Eye (tissue), 1 donor: ENCODE results near the gene VMP1.
A peak's percentile ranks its signal among the peaks of the same experiment; 100 is the strongest.
"Not testable (repeated sequence)": the region's sequence is repeated elsewhere in the genome, so short reads cannot be mapped to it uniquely, and the experiment has no call there.

Source experiments
- DNase-seq: peaks from one replicate; pipeline ENCODE4 v3.0.0-alpha.2; 2015

Gene VMP1

DNA sequence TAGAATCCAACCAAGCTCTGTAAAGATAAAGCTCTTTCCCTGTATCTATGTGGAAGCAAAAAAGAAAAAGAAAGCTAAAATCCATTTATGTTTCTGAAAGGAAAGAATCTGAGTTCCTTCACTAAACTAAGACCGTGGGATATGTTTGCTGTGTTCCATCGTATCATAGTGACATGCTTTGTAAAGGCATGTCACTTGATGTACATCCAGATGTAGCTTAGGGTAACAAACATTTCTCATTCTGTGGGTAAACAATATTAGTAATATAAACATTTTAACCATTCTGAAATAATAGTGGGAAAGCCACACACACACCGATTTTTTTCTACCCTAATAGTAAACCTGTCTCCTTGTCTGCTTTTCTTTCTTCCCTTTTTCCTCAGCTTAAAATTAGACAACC lies 107.2 kb downstream of the VMP1 start:
- no peak for DNase-seq

GRCh38 chr17:59815965-59816364 lies 108.5 kb downstream of the VMP1 start:
- DNase-seq, result no peak

DNA sequence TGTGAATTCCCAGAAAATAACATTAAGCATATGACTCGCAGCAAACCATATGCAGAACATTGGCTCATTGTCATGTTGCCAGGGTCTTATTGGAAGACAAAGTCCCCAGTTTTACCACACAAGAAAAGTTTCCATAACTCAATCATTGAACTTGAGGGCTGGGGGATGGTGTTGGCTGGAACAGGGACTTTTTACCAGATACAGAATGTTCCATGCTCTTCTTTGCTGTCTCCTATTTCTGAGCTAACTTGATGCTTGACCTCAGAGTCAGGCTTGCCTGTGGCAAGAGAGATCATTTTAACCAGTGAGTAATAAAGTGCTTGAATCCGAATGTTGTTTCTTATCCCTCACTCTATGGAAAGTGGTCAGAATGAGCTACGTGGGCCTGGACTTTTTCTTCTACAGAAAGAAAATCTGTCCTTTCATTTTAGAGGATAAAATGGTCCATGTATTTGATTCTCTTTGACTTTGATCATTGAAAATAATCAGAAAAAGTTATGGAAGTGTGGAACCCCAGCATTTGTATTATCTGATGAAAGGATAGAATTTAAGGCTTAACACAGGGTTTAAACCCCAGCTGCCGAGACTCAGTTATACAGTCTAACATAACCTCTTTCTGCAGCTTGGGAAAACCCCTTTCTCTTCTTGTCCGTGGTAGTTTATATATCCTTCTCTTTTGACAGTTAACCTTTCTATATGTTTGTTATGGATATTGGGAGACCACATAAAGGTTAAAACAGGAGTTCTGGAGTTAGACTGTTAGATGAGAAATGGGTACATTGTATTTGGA lies 118.3 kb downstream of the VMP1 start:
- DNase-seq, result no peak

DNA sequence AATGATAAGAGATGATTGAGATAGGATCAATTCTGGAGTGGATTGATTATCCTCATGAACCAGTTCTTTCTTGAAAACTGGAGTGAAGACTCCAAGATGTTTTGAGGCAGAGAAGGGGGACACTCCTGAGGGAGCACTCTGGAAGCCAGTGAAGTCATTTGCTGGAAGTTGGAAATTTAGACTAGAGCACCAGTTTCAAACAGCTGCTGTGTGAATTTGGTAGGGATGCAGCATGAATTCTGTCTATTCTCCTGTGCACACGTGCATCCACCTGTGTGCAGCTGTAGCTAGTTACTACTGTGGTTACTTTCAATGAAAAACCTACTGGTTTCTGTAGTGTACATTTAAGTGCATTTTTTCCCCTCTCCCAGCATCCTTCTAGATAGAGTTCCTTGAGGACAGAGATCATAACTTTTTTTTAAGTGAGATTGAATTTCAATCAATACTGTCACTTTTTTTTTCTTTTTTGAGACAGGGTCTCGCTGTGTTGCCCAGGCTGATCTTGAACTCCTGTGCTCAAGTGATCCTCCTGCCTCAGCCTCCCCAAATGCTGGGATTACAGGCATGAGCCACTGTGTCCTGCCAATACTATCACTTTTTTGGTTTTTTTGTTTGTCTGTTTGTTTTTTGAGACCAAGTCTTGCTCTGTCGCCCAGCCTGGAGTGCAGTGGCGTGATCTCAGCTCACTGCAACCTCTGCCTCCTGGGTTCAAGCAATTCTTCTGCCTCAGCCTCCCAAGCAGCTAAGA lies 119.4 kb downstream of the VMP1 start:
- no peak for DNase-seq

DNA sequence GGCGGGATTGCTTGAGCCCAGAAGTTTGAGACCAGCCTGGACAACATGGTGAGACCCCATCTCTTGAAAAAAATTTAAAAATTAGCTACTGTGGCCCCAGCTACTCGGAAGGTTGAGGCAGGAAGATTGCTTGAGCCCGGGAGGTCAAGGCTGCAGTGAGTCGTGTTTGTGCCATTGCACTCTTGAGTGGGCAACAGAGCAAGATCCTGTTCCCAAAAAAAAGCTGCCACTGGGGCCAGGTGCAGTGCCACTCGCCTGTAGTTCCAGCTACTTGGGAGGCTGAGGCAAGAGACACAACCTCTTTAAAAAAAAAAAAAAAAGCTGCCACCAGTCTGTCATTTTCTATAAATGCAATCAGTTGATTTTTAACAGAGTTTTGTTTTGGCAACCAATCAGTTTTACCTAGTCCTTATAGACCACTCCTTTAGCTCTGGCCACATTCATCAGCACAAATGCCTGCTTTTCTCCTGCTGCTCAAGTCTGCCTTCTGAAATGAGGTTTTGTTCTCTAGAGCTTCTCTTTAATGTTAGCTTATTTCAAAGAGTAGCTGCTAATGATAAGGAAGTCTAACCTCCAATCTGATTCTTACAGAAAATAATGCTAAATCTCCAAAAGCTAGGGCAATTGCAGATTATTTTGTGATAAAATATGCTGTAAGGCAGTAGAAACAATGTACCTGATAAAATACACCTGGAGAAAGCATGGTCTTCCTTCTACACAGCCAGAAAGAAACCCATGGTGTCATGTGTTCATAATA lies 120.4 kb downstream of the VMP1 start:
- no peak for DNase-seq

GRCh38 chr17:59828478-59828760 lies 121.0 kb downstream of the VMP1 start:
- no peak for DNase-seq

DNA sequence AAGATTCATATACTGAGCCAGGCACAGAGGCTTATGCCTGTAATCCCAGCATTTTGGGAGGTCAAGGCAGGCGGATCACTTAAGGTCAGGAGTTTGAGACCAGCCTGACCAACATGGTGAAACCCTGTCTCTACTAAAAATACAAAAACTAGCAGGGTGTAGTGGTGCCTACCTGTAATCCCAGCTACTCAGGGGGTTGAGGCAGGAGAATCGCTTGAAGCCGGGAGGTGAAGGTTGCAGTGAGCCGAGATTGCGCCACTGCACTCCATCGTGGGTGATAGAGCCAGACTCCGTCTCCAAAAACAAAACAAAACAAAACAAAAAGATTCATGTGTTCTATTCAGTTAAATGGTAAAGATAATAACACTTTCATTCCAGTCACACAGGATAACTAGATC lies 121.4 kb downstream of the VMP1 start:
- not testable (repeated sequence) for DNase-seq

GRCh38 chr17:59829217-59830006 lies 122.0 kb downstream of the VMP1 start:
- DNase-seq, result no peak

DNA sequence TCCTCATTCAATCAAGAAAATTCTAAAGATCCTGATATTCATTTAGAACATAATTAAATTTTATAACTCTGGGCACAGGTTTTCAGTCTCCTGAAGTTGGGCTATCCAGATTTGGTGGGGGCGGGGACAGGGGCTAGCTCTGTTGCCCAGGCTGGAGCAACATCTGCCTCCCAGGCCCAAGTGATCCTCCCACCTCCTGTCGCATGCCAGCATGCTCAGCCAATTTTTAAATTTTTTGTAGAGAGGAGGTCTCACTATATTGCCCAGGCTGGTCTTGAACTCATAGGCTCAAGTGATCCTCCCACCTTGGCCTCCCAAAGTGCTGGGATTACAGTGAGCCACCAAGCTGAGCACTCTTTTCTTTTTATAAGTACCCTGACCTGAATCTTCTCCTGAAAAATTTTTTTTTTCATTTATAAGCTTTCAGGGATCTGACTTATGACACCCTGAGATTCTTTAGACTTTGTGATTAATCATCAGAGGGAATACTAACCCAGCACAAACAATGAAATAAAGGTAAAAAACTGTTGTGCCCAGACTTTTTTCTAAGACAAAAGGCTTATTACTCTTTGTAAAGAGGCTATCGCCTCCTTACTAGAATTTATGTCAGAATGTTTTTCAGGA lies 122.7 kb downstream of the VMP1 start:
- DNase-seq, result no peak

DNA sequence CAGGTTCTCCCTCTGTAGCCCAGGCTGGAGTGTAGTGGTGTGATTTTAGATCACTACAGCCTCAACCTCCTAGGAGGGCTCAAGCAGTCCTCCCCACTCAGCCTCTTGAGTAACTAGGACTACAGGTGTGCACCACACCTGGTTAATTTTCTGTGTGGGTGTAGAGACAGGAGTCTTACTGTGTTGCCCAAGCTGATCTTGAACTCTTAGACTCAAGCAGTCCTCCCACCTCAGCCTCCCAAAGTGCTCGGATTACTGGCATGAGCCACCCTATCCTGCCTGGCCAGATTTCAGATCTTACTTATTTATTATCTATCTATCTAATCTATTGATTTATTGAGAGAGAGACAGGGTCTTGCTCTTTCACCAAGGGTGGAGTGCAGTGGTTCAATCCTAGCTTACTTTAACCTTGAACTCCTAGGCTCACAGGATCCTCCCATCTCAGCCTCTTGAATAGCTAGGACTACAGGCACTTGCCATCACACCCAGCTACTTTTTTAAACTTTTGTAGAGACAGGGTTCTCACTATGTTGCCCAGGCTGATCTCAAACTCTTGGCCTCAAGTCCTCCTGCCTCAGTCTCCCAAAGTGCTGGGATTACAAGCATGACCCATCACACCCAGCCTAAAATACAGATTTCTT lies 123.5 kb downstream of the VMP1 start:
- no peak for DNase-seq

DNA sequence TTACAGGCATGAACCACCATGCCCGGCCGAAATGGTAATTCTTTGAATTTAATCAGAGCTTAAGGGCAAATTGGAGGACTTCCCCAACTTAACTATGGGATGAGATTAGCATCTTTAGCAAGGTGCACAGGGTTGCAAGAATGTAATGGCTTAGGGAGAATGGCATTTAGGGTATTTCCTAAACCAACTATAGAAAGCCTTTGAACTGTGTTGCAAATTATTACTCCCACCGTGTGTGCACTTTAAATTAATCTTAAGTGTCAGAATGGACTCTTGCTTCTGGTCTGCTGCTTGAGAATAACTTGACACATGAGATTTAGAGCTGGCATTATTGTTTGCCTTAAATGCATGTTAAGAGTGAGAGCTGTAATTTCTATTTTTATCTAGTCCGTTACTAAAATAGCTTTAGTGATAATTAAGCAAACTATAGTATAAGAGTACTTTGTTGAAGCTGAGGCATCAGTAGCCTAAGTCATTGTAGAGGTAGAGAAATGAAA lies 125.5 kb downstream of the VMP1 start:
- no peak for DNase-seq

GRCh38 chr17:59837308-59838051 lies 130.0 kb downstream of the VMP1 start:
- peak; percentile 90 for DNase-seq

DNA sequence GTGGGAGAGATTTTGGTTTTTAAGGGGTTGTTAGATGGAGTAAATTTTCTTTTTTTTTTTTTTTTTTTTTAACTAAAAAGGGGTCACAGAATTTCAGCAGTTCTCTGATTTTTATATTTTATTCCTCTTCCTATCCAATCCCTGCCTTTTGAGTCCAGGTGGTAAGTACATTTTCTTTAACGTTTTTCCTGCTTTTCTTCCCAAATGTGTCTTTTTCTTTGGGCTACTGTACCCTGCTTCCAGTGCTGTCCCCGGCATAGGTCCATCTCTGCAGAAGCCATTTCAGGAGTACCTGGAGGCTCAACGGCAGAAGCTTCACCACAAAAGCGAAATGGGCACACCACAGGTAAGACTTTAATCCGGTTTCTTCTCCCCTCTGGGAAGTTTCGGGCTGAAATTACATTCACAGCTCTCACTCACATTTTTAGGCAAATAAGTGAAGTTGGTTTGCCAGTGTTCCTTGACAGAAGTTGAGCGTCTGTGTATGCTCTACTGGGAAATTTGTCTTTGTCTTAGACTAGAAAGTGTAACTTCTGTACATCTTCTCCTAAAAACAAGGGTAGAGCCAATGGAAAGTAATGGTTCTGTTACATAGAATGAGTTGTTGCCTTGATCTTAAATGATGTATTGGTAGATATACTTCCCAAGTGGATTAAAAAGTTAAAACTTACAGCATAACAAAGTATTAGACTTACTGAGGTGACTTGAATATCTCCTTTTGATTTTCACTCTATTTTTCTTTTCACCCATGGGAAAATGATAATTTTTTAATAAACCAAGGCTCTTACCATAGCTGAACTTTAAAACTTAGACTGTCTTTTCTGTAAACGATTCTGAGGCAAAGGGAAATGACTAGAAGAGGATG lies 130.8 kb downstream of the VMP1 start:
- DNase-seq, result no peak

- no peak for DNase-seq
These were observed 132.3 kb downstream of the VMP1 start for GRCh38 chr17:59839651-59840328.

DNA sequence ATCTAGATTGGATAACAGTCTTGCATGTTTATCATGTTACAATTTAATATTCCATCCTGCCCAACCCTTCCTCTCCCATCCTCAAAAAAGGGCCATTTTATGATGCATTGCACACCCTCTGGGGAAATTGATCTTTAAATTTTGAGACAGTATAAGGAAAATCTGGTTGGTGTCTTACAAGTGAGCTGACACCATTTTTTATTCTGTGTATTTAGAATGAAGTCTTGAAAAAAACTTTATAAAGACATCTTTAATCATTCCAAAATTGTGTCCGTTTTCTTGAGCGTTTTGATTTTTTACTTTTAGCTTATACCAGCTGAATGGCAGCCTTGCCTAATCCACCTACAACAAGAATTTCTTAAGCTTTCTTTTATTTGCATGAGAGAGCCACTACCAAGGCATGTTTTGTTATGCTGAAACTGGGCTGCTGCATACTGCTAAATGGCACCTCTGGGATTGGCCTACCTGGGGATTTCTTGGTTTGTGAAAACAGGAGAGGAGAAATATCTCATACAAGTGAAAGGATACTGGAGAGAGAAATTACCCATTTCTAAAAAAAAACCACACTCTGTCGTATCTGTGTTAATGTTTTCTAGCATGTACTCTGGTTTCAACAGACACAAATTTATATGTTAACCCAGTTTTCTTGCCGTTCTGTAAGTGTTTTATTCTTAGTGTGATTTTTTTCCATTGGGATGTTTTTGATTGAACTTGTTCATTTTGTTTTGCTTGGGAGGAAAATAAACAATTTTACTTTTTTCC lies 133.1 kb downstream of the VMP1 start:
- DNase-seq, result no peak

GRCh38 chr17:59841091-59841881 lies 133.8 kb downstream of the VMP1 start:
- not testable (repeated sequence) for DNase-seq

- not testable (repeated sequence) for DNase-seq
These were observed 134.4 kb downstream of the VMP1 start for GRCh38 chr17:59841882-59842263.
